22Rv1 (cell line): ENCODE data around the gene CRPPA.

Experiments used
- H3K27ac ChIP-seq: fragments of 450-650 bp; 2 replicates; pipeline ENCODE4 v1.5.1; 2017
- CTCF ChIP-seq: fragments of 450-650 bp; IDR thresholded peaks from 2 replicates; pipeline ENCODE4 v1.5.1; 2017; ENCODE audit warnings: mild to moderate bottlenecking
- ZFX ChIP-seq: fragments of 450-650 bp; IDR thresholded peaks from 2 replicates; pipeline ENCODE4 v1.6.1; 2017; ENCODE audit warnings: antibody characterized with exemption, borderline replicate concordance

The CRPPA gene

GRCh38 chr7:16411391-16411790 is 9.9 kb downstream of the CRPPA start:
- no peak overlapping the region for H3K27ac ChIP-seq
- TF ChIP-seq ZFX (no peak), CTCF (no peak)

- no peak overlapping the region for H3K27ac ChIP-seq
- TF ChIP-seq ZFX = no peak
Observed at GRCh38 chr7:16409777-16410176, 11.6 kb downstream of the CRPPA start.

GRCh38 chr7:16404636-16405035 is 16.7 kb downstream of the CRPPA start:
- TF ChIP-seq CTCF = no peak
- no peak for TF ChIP-seq ZFX
- no peak overlapping the region for H3K27ac ChIP-seq

GRCh38 chr7:16403475-16403874 is 17.9 kb downstream of the CRPPA start:
- no peak for TF ChIP-seq CTCF
- TF ChIP-seq ZFX = no peak
- no peak overlapping the region for H3K27ac ChIP-seq

- TF ChIP-seq ZFX = no peak
- TF ChIP-seq CTCF = no peak
- H3K27ac ChIP-seq = no peak overlapping the region
Observed at GRCh38 chr7:16402940-16403339, 18.4 kb downstream of the CRPPA start.

- peak overlapping the region; percentile 11 for H3K27ac ChIP-seq
Observed at GRCh38 chr7:16402091-16402490, 19.2 kb downstream of the CRPPA start.

GRCh38 chr7:16400893-16401275 is 20.5 kb downstream of the CRPPA start:
- no peak overlapping the region for H3K27ac ChIP-seq
- TF ChIP-seq ZFX (no peak), CTCF (no peak)

More at GRCh38 chr7:16402091-16402490, 19.2 kb downstream of the CRPPA start:
- TF ChIP-seq ZFX (no peak), CTCF (no peak)
